Endodermal cell (in vitro differentiated cells): ENCODE data around the gene PANK4. TPM values are rescaled to one million over a fixed set of nuclear protein-coding genes. Genes with fewer than 3 reads are reported as not detected.

Experiments used
- DNase-seq: peaks from one replicate; pipeline ENCODE4 v3.0.0-alpha.2; 2017
- H3K27ac ChIP-seq: 2 replicates; pipeline ENCODE4 v1.5.1; 2013; ENCODE audit warnings: mild to moderate bottlenecking, low read depth, low read length, moderate library complexity
- H3K27me3 ChIP-seq: 2 replicates; pipeline ENCODE4 v1.6.1; 2013; ENCODE audit warnings: mild to moderate bottlenecking, low read length, moderate library complexity; ENCODE audit not compliant: insufficient read depth, control insufficient read depth, poor library complexity, severe bottlenecking
- H3K36me3 ChIP-seq: 2 replicates; pipeline ENCODE4 v1.7.0; 2013; ENCODE audit warnings: mild to moderate bottlenecking, low read length, moderate library complexity; ENCODE audit not compliant: control insufficient read depth, insufficient read depth
- H3K4me1 ChIP-seq: one replicate; pipeline ENCODE4 v1.7.0; 2013; ENCODE audit warnings: low read length; ENCODE audit not compliant: control insufficient read depth, insufficient read depth
- H3K4me3 ChIP-seq: 2 replicates; pipeline ENCODE4 v1.5.1; 2013; ENCODE audit warnings: mild to moderate bottlenecking, low read length, moderate library complexity
- H3K9ac ChIP-seq: 2 replicates; pipeline ENCODE4 v1.6.1; 2013; ENCODE audit warnings: mild to moderate bottlenecking, low read length, moderate library complexity; ENCODE audit not compliant: poor library complexity, severe bottlenecking; ENCODE audit errors: extremely low read depth
- H3K9me3 ChIP-seq: 2 replicates; pipeline ENCODE4 v1.6.1; 2013; ENCODE audit warnings: mild to moderate bottlenecking, low read length, moderate library complexity; ENCODE audit not compliant: control insufficient read depth
- H3K27ac Mint-ChIP-seq: 2 replicates; pipeline ENCODE4 v1.8.0; 2020; ENCODE audit warnings: mixed read lengths
- H3K27me3 Mint-ChIP-seq: 2 replicates; pipeline ENCODE4 v1.8.0; 2021; ENCODE audit warnings: mild to moderate bottlenecking, mixed read lengths; ENCODE audit not compliant: insufficient read depth
- H3K36me3 Mint-ChIP-seq: 2 replicates; pipeline ENCODE4 v1.8.0; 2020; ENCODE audit warnings: low read depth, mixed read lengths
- H3K4me1 Mint-ChIP-seq: 2 replicates; pipeline ENCODE4 v1.8.0; 2020; ENCODE audit warnings: mixed read lengths
- H3K4me3 Mint-ChIP-seq: 2 replicates; pipeline ENCODE4 v1.8.0; 2020; ENCODE audit warnings: mild to moderate bottlenecking, moderate library complexity, mixed read lengths
- H3K9me3 Mint-ChIP-seq: 2 replicates; pipeline ENCODE4 v1.8.0; 2020; ENCODE audit warnings: mild to moderate bottlenecking, mixed read lengths
- CTCF ChIP-seq: fragments of 200-600 bp; sonication (generic); conservative IDR thresholded peaks from 2 replicates; pipeline ENCODE4 v1.5.0; 2021; ENCODE audit warnings: antibody characterized with exemption, mild to moderate bottlenecking
- WGBS, 2 experiments: methylation state at CpG; one replicate each; pipeline versions ENCODE4 v1.1.5 to v1.1.7; 2013; ENCODE audit warnings: missing lambda C conversion rate in 2 of 2, mixed read lengths in 1 of 2; ENCODE audit not compliant: insufficient coverage in 1 of 2, insufficient read length in 1 of 2; 5-methylcytosine and 5-hydroxymethylcytosine counted together
- total RNA-seq, 2 donors: library from RNA; stranded (reverse); fragmentation: NEBNext Ultra II Directional in 1 of 2; extraction: Animal tissue kit (Norgen Biotek cat#: 25700) in 1 of 2; gene quantifications; 2 replicates in 1 of 2; 3 replicates in 1 of 2; pipeline ENCODE4 v1.2.1, GENCODE V29; 2021

PANK4 gene
- total RNA-seq, 2 donors from 2014 or later, result 45.6 to 49.5 TPM

- no peaks in the 10 kb centered on the region for H3K27me3 Mint-ChIP-seq
- H3K4me3 ChIP-seq, result no peak overlapping the region
- peaks cover 10% of the 10 kb centered on the region for H3K36me3 ChIP-seq
- peaks cover 23% of the 10 kb centered on the region for H3K36me3 Mint-ChIP-seq
- H3K4me1 ChIP-seq, result no peaks in the 10 kb centered on the region
- no peak for TF ChIP-seq CTCF
- DNase-seq, result no peak
- H3K27me3 ChIP-seq, result no peaks in the 10 kb centered on the region
- H3K4me1 Mint-ChIP-seq, result no peaks in the 10 kb centered on the region
- H3K27ac ChIP-seq, result peak overlapping the region; percentile 44
- 78 to 85% methylated on average over 8 to 15 of the region's 15 CpGs for WGBS, 2 experiments
- H3K27ac Mint-ChIP-seq, result no peak overlapping the region
- H3K4me3 Mint-ChIP-seq, result no peak overlapping the region
- no peaks in the 10 kb centered on the region for H3K9me3 ChIP-seq
- no peak overlapping the region for H3K9ac ChIP-seq
- H3K9me3 Mint-ChIP-seq, result no peaks in the 10 kb centered on the region
Measured at GRCh38 chr1:2506901-2507565, 19.4 kb downstream of the PANK4 start.

GRCh38 chr1:2506007-2506860, 20.2 kb downstream of the PANK4 start:
- H3K4me1 Mint-ChIP-seq, result no peaks in the 10 kb centered on the region
- no peaks in the 10 kb centered on the region for H3K27me3 ChIP-seq
- no peaks in the 10 kb centered on the region for H3K9me3 Mint-ChIP-seq
- peaks cover 3% of the 10 kb centered on the region for H3K36me3 ChIP-seq
- peak overlapping the region; percentile 44 for H3K27ac ChIP-seq
- H3K27ac Mint-ChIP-seq, result no peak overlapping the region
- TF ChIP-seq CTCF, result no peak
- peaks cover 17% of the 10 kb centered on the region for H3K36me3 Mint-ChIP-seq
- H3K9me3 ChIP-seq, result no peaks in the 10 kb centered on the region
- no peak overlapping the region for H3K9ac ChIP-seq
- 88 to 93% methylated on average over 17 to 30 of the region's 30 CpGs for WGBS, 2 experiments
- H3K27me3 Mint-ChIP-seq, result no peaks in the 10 kb centered on the region
- no peak overlapping the region for H3K4me3 ChIP-seq
- no peak for DNase-seq
- no peaks in the 10 kb centered on the region for H3K4me1 ChIP-seq
- no peak overlapping the region for H3K4me3 Mint-ChIP-seq

- Mint-ChIP-seq H3K4me3 (no peak overlapping the region), H3K4me1 (no peaks in the 10 kb centered on the region), H3K27ac (no peak overlapping the region), H3K27me3 (no peaks in the 10 kb centered on the region), H3K36me3 (peaks cover 14% of the 10 kb centered on the region), H3K9me3 (no peaks in the 10 kb centered on the region)
- Histone ChIP-seq H3K4me3 (no peak overlapping the region), H3K9me3 (no peaks in the 10 kb centered on the region), H3K27ac (no peak overlapping the region), H3K4me1 (no peaks in the 10 kb centered on the region), H3K36me3 (no peaks in the 10 kb centered on the region), H3K9ac (no peak overlapping the region), H3K27me3 (no peaks in the 10 kb centered on the region)
- DNase-seq, result no peak
- TF ChIP-seq CTCF, result no peak
- 87 to 94% methylated on average over 10 to 21 of the region's 21 CpGs for WGBS, 2 experiments
Measured at GRCh38 chr1:2505461-2505994, 20.9 kb downstream of the PANK4 start.
